ENCODE measurements around the gene TDRD12. TPM values are rescaled to one million over a fixed set of nuclear protein-coding genes. Genes with fewer than 3 reads are reported as not detected.
"Not testable (repeated sequence)": the region's sequence is repeated elsewhere in the genome, so short reads cannot be mapped to it uniquely, and the experiment has no call there.

The TDRD12 gene
- total RNA-seq, 1 experiment from 2014 or later: 0.26 TPM

DNA sequence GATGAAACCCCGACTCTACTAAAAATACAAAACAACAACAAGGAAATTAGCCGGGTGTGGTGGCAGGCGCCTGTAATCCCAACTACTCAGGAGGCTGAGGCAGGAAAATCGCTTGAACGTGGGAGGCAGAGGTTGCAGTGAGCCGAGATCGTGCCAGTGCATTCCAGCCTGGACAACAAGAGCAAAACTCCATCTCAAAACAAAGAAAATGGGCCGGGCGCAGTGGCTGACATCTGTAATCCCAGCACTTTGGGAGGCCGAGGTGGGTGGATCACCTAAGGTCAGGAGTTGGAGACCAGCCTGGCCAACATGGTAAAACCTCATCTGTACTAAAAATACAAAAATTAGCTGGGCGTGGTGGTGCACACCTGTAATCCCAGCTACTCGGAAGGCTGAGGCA is 112.5 kb downstream of the TDRD12 start:
- H3K27ac ChIP-seq; H3K4me3 ChIP-seq; H3K9me3 ChIP-seq (replicated peaks); H3K4me1 ChIP-seq; H3K27me3 ChIP-seq; DNase-seq; H3K36me3 ChIP-seq: not testable (repeated sequence)

DNA sequence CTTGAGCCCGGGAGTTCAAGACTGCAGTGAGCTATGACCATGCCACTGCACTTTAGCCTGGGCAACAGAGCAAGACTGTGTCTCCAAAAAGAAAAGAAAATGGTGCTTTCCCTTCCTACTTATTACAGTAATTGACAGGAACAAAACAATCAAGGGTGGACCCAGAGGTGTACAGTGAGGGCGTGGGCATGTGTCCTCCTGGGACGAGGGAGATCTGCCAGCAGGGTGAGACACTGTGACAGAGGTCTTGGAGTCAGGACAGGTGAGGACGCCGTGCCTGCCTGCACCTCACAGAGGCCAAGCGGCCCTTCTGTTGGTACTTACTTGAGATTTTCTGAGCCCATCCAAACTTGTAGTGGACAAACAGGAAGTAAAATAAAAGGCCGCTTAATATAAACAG is 113.3 kb downstream of the TDRD12 start:
- not testable (repeated sequence) for H3K27me3 ChIP-seq; H3K36me3 ChIP-seq; H3K9me3 ChIP-seq (replicated peaks); DNase-seq; H3K4me1 ChIP-seq; H3K27ac ChIP-seq; H3K4me3 ChIP-seq

DNA sequence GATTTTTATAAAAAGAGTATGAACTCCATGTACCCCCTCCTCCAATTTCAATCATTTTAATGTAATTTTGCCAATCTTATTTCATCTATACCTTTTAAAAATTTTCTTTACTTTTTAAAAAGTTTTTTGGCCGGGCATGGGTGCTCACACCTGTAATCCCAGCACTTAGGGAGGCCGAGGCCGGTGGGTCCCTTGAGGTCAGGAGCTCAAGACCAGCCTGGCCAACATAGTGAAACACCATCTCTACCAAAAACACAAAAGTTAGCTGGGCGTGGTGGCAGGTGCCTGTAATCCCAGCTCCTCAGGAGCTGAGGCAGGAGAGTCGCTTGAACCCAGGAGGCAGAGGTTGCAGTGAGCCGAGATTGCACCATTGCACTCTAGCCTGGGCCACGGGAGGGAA is 113.8 kb downstream of the TDRD12 start:
- H3K4me3 ChIP-seq; DNase-seq; H3K36me3 ChIP-seq; H3K9me3 ChIP-seq (replicated peaks); H3K27me3 ChIP-seq; H3K4me1 ChIP-seq; H3K27ac ChIP-seq: not testable (repeated sequence)

GRCh38 chr19:32837531-32837930 is 118.0 kb downstream of the TDRD12 start:
- H3K4me1 ChIP-seq: no peaks in the 10 kb centered on the region; the same call in 1 of the 2 replicates
- no peaks in the 10 kb centered on the region for H3K36me3 ChIP-seq
- DNase-seq: no peak
- H3K9me3 ChIP-seq (replicated peaks): no peaks in the 10 kb centered on the region
- H3K27me3 ChIP-seq: 0 out of 2 replicates have a peak, but pooled peaks cover 3% of the 10 kb centered on the region
- H3K27ac ChIP-seq: no peak overlapping the region
- no peak overlapping the region for H3K4me3 ChIP-seq

DNA sequence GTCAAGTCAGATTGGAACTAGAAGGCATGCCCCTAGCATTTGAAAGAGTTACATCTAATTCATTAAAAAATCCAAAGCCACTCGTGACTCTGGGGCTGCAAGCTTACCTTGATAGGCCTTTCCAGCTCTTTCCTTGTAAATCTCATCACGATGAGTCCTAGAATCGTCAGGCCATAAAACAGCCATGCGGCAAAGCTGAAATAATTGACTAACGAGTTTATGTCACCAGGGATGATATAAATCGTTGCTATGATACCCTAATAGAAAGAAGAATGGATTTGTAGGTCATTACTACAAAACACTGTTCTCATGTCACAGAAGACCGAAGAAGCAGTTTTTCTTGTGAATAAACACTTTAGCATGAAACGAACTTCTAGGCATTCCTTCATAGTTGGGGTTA is 122.5 kb downstream of the TDRD12 start:
- Histone ChIP-seq H3K9me3 (replicated peaks) (no peaks in the 10 kb centered on the region), H3K4me3 (no peak overlapping the region), H3K36me3 (no peaks in the 10 kb centered on the region), H3K27ac (no peak overlapping the region), H3K4me1 (no peaks in the 10 kb centered on the region), H3K27me3 (0 out of 2 replicates have a peak, but pooled peaks cover 3% of the 10 kb centered on the region)
- no peak for DNase-seq

DNA sequence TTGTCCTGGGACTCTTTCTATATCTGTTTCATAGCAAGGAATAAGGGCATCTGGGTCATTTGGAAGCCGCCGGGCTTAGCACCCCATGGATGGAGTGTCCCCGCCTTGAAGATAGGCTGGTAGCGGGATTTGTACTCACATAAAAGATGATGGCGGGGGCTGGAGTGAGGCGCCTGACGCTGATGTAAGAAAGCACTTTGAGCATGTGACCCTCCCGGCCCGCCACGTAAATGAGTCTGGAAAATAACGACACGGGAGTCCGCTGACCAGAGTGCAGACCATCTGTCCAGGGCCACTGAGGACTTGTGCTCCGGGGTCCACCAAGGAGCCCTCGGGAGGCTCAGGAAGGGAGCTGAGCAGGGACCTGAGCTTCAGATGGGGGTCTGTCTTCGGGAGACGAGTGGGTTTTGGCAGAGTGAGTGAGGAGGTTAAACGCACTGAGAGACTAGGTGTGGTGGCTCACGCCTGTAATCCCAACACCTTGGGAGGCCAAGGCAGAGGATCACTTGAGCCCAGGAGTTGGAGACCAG is 124.2 kb downstream of the TDRD12 start:
- DNase-seq: no peak
- Histone ChIP-seq H3K4me3 (no peak overlapping the region), H3K27me3 (no peaks in the 10 kb centered on the region), H3K36me3 (no peaks in the 10 kb centered on the region), H3K9me3 (replicated peaks) (no peaks in the 10 kb centered on the region), H3K27ac (no peak overlapping the region), H3K4me1 (no peaks in the 10 kb centered on the region)

- H3K27me3 ChIP-seq; DNase-seq; H3K4me3 ChIP-seq; H3K36me3 ChIP-seq; H3K27ac ChIP-seq; H3K4me1 ChIP-seq; H3K9me3 ChIP-seq (replicated peaks): not testable (repeated sequence)
Measured at GRCh38 chr19:32848035-32848434, 128.5 kb downstream of the TDRD12 start.

- Histone ChIP-seq H3K27me3 (no peaks in the 10 kb centered on the region), H3K4me1 (no peaks in the 10 kb centered on the region), H3K9me3 (replicated peaks) (no peaks in the 10 kb centered on the region), H3K4me3 (no peak overlapping the region), H3K27ac (no peak overlapping the region), H3K36me3 (no peaks in the 10 kb centered on the region)
- DNase-seq: no peak
Measured at GRCh38 chr19:32852216-32852615, 132.6 kb downstream of the TDRD12 start.

GRCh38 chr19:32856818-32857217 is 137.3 kb downstream of the TDRD12 start:
- not testable (repeated sequence) for H3K27ac ChIP-seq, H3K36me3 ChIP-seq, H3K4me1 ChIP-seq

DNA sequence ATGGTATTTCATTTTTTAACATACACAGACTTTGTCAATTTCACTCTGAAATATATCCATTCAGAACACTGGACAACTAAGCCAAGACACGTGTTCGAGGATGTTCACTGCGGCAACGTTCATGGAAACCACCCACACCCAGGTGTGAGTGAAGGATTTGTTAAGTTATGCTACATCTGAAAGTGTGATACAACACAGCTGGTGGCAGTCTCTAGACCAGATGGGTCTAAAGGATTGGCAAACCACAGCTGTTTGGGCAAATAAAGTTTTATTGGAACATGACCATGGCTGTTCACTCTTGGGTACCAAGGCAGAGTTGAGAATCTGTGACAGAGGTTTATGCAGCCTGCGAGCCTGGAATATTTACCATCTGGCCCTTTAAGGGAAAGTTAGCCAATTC is 138.0 kb downstream of the TDRD12 start:
- DNase-seq: no peak
- H3K27me3 ChIP-seq: no peaks in the 10 kb centered on the region
- H3K4me3 ChIP-seq: no peak overlapping the region
- H3K27ac ChIP-seq: no peak overlapping the region
- no peaks in the 10 kb centered on the region for H3K9me3 ChIP-seq (replicated peaks)
- no peaks in the 10 kb centered on the region for H3K4me1 ChIP-seq
- no peaks in the 10 kb centered on the region for H3K36me3 ChIP-seq

More at GRCh38 chr19:32856818-32857217, 137.3 kb downstream of the TDRD12 start:
- H3K27me3 ChIP-seq; DNase-seq; H3K9me3 ChIP-seq (replicated peaks); H3K4me3 ChIP-seq: not testable (repeated sequence)

DNA sequence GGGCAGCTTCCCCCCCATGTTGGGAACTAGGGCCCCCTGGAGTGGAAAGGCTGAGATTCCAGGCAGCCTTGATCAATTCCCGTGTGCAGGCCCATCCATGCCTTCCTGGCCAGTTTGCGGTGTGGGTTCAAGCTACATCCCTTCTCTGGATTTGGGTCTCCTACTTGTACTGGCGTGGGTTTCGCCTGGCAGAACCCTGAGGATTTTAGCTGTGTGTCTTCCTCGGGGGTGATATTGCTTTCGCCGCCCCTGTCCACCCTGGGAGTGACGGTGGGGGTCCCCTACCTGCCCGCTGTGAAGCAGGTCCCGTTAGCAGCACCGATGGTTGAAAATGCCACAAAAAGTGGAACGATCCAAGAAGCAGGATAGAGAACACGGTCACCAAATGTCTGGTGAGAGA is 138.6 kb downstream of the TDRD12 start:
- Histone ChIP-seq H3K4me1 (no peaks in the 10 kb centered on the region), H3K27ac (no peak overlapping the region), H3K27me3 (no peaks in the 10 kb centered on the region), H3K4me3 (no peak overlapping the region), H3K9me3 (replicated peaks) (no peaks in the 10 kb centered on the region), H3K36me3 (no peaks in the 10 kb centered on the region)
- no peak for DNase-seq

GRCh38 chr19:32858559-32858958 is 139.0 kb downstream of the TDRD12 start:
- H3K4me3 ChIP-seq: no peak overlapping the region
- H3K4me1 ChIP-seq: no peaks in the 10 kb centered on the region
- H3K9me3 ChIP-seq (replicated peaks): no peaks in the 10 kb centered on the region
- no peak for DNase-seq
- H3K27ac ChIP-seq: no peak overlapping the region
- no peaks in the 10 kb centered on the region for H3K27me3 ChIP-seq
- no peaks in the 10 kb centered on the region for H3K36me3 ChIP-seq

DNA sequence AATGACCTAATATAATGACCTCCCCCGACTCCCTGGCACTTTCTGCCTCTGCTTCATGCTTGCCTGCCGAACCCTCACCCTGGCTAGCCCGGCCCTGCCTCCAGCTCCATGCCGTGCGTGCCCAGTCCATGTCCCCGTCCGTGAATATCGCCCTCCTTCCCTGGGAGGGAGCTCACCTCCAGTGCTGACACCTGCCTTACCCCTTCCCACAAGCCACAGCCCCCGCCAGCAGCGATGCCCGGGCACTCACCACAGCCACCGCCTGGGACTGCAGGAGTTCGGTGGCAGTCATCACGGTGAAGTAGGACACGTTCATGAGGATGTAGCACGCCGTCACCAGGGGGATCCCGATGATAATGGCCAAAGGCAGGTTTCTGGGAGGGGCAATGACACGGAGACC is 140.0 kb downstream of the TDRD12 start:
- H3K27me3 ChIP-seq: no peaks in the 10 kb centered on the region
- no peaks in the 10 kb centered on the region for H3K36me3 ChIP-seq
- no peaks in the 10 kb centered on the region for H3K9me3 ChIP-seq (replicated peaks)
- H3K4me1 ChIP-seq: no peaks in the 10 kb centered on the region
- no peak overlapping the region for H3K4me3 ChIP-seq
- DNase-seq: no peak
- no peak overlapping the region for H3K27ac ChIP-seq

DNA sequence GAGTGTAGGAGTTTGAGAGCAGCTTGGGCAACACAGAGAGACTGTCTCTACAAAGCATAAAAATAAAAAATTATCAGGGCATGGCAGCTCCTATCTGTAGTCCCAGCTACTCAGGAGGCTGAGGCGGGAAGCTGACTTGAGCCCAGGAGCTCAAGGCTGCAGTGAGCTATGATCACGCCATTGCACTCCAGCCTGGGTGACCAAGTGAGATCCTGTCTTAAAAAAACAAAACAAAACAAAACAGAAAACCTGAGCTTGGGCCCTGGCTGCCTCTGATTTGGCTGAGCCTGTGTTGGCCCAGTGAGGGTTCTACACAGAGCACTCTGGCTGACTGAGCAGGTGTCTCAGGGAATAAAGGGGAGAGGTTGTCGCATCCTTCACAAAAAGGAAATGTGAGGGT is 142.0 kb downstream of the TDRD12 start:
- Histone ChIP-seq H3K9me3 (replicated peaks) (no peaks in the 10 kb centered on the region), H3K4me1 (peaks cover 12% of the 10 kb centered on the region), H3K4me3 (no peak overlapping the region), H3K36me3 (no peaks in the 10 kb centered on the region), H3K27me3 (no peaks in the 10 kb centered on the region), H3K27ac (no peak overlapping the region)
- DNase-seq: no peak

DNA sequence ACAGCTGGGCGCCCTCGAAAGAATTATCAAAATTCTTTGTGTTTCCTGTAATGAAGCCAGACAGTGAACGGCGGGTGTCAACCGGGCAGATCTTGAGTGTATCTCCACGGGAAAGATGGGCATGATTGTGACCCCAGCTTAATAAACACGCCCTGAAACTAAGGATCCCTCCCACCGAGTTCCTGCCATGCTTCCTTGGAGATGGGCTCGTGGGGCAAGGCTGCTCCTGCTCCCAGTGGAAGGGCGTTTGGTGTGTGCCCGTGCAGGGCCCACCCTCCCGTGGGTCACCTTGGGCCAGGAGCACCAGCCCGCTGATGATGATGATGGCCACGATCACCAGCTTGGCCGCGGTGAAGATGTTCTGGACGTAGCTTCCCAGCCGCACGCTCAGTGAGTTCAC is 142.6 kb downstream of the TDRD12 start:
- Histone ChIP-seq H3K4me3 (no peak overlapping the region), H3K27me3 (no peaks in the 10 kb centered on the region), H3K27ac (no peak overlapping the region), H3K36me3 (no peaks in the 10 kb centered on the region), H3K9me3 (replicated peaks) (no peaks in the 10 kb centered on the region), H3K4me1 (peaks cover 16% of the 10 kb centered on the region)
- no peak for DNase-seq

DNA sequence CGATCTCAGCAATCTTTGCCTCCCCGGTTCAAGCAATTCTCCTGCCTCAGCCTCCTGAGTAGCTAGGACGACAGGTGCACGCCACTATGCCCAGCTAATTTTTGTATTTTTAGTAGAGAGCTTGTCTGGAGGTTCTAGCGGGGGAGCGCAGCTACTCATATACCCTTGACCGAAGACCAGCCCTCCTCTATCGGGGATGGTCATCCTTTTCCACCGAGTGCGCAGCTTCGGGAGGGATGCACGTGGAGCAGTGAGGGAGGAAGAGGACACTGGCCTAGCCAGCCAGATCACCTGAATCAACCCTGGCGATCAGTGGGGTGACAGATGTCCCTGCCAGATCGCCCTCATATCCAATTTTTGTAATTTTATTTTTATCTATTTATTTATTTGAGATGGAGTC is 143.2 kb downstream of the TDRD12 start:
- Histone ChIP-seq H3K9me3 (replicated peaks) (no peaks in the 10 kb centered on the region), H3K27ac (no peak overlapping the region)
- DNase-seq: no peak

More for the DNA sequence above, 143.2 kb downstream of the TDRD12 start:
- H3K4me1 ChIP-seq: peaks cover 21% of the 10 kb centered on the region
- no peaks in the 10 kb centered on the region for H3K27me3 ChIP-seq
- H3K36me3 ChIP-seq: no peaks in the 10 kb centered on the region
- H3K4me3 ChIP-seq: no peak overlapping the region

Data from SJCRH30 (cell line).